ENCODE results near the gene TAC4.

The TAC4 gene

DNA sequence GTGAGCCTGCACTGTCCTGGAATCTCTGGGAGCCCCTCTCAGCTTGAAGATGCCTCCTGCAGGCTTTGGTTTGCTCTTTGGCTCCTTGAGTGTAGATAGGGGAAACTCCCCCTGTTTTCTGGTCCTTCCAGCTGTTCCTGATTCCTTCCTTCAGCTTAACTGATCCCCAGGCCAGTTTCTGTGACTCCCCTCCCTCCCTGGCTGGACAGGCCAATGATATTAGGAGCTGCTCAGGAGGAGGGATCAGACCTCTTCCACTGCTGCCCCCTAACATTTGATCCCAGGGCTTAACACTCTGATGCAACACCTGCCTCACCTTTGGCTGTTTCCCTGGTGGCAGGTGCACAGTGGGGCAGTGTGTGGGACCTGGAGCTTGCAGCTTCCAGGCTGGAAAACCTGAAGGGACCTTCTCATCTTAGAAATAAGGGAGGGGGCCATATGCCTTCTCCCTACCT is at the start of gene TAC4:
Gene TAC4 (minus strand): TSS at position 51 of the 455 bp plus-strand sequence. CDS start 52 bp downstream, outside the sequence.
- DNase-seq: no peak

- DNase-seq: no peak
Measured at GRCh38 chr17:49896860-49897259, 49.0 kb upstream of the TAC4 start.

- DNase-seq: no peak
Measured at GRCh38 chr17:49896222-49896621, 48.4 kb upstream of the TAC4 start.

DNA sequence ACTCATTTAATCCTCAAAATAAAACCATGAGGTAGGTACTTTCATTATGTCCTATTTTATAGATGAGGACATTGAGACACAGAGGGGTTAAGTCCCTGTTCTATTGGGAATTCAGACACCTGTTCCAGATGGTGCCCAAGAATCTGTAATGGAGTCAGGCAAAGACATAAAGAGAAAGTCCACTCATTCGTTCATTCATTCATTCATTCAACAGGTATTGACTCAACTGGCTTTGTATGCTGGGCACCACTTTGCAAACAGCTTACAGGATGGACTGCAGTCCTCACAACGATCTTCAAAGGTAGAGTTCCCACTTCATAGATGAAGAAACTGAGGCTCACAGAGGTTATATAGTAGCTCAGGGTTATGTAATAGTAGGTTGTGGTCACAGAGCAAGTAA is 47.9 kb upstream of the TAC4 start:
- no peak for DNase-seq

DNA sequence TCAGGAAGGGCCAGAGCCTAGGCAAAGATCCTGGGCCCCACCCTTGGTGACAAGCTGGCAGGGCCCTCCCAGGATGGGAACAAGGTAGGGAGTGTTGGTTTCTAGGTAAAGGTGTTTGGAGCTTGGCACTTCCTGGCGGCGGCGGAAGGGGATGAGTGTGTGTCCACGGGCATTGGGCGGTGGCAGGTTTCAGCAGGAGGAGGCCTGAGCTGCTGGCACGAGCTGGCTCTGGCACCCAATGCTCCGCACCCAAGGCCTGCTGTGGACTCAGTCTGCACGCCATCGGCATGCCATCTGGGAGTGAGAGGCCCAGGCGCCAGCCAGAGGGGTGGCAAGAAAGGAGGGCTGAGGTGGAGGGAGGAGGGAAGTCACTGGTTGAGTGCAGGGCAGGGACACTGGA is 46.9 kb upstream of the TAC4 start:
- no peak for DNase-seq

GRCh38 chr17:49891694-49892389 is 44.0 kb upstream of the TAC4 start:
- DNase-seq: no peak

GRCh38 chr17:49891271-49891670 is 43.4 kb upstream of the TAC4 start:
- DNase-seq: no peak

DNA sequence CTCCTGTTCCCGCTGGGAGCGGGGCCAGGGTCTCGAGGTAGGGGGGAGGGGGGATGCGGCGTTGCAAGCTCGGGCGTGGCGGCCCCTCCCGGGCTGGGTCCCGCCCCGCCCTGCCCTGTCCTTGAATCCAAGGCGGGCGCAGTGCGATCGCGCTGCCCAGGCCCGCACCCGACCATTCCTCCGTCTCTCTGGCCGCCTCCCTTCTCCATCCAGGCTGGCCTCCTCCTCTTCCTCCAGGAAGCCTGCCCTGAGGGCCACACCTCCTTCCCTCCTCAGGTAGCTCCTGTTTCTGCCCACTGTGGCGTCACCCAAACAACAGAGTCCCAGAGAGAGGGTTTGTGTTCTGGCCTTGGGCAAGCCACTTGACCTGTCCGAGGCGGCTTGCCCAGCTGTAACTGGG is 43.0 kb upstream of the TAC4 start:
- no peak for DNase-seq

- DNase-seq: no peak
Measured at GRCh38 chr17:49890077-49890821, 42.4 kb upstream of the TAC4 start.

DNA sequence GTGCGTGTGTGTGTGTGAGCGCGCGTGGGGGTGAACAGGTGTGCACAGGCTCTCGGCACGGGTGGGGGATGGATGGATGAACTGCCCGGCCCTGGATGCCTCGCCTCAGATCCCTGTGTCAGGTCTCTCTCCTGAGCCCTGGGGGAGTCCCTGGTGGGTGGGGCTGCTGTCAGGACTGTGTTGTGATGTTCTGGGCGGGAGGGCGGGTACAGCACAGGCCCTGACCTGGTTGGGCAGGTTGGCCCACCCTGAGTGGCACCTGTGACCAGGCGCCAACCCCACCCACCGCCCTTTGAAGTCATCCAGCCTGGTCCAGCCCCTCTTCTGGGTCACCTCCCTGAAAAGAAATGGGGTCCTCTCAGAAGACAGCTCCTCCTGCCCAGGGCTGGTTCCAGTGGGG is 41.6 kb upstream of the TAC4 start:
- DNase-seq: no peak

DNA sequence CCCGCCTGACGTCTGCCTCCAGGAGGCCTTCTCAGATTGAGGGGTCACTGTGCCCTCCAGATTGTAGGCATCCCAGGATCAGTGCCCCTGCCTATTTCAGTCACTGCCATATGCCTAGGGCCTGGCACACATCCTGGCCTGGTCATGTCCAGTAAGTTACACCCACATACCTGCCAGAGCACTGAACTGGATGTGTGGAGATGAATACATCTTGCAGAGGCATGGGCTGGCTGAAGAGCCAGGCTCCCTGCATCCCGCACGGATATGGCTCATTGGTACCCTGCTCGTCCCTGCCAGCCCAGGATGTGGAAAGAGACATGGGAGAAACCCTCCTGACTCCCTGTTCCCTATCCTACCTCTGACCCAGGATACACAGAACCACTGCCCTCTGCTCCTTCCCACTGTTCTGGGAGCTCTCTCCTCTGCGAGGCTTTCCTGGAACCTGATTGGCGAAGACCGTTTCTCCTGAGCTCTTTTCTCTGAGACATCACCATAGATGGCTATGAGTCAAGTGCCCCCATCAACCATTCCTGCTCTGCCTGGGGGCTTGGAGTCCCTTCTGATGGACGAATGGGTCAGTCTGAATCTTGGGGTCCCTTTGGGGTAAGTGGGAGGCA is 40.0 kb upstream of the TAC4 start:
- DNase-seq: no peak

DNA sequence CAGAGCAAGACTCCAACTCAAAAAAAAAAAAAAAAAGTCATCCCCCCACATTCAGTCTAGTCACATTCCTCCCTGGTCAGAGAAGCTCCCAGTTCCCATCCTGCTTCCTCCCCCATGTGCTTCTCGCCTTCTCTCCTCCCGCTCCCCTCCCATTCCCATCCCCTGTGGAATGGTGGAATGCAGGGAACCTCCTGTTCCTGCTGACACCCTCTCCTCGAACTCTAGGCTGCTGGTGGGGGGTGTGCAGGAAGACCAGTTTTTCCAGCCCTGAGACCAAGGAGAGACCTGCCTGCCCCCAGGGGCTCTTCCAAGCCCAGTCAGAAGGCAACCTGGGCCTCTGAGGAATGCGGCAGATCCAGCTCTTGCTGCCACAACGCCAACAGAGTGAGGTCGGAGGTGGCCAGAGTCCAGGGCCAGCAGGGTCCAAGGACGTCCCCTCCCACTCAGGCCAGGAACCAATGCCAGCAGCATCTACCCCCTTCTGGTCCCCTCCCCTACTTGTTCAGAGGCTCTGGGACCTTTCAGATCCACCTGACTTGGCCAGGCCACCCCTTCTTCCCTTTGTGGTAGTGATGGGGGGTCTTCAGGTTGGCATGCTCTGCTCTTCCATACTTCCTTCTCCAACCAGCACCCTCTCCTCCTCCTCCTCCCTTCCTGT is 39.3 kb upstream of the TAC4 start:
- no peak for DNase-seq

DNA sequence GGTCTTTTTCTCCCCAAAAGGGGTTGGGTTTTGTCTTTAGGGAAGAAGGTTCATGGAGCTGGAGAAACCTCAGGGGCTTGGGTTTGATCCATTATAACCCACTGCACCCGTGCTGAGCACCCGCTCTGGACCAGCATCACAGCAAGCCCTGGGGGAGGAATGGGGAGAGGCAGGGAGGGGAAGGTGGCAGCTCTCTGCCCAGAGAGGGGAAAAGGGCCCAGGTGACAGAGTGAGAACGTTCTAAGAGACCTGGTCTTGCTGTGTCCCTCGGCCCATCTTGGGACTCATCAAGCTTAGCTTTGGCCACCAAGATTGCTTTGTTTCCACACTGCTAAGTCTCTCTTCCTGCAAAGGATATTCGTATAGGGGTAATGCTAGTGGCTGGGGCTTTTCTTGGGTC is 38.2 kb upstream of the TAC4 start:
- no peak for DNase-seq

DNA sequence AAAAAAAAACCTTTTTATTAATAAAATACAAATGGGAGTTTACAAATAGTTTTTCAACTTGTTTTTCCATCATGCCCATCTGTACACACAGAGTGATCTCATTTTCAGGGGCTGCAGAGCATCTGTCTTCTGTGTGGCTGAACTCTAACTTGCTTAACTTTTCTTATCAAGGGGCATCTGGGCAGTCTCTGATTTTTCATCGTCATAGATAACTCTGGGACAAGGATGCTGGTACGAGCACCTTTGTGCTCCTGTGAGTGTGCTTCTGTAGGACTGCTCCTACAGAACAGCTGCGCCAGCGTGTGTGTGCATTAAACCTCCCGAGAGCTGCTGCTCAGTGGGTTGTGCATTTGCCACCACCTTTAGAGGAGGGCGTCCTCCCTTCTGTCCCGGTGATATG is 34.6 kb upstream of the TAC4 start:
- DNase-seq: no peak

- DNase-seq: no peak
Measured at GRCh38 chr17:49881054-49881402, 33.2 kb upstream of the TAC4 start.

DNA sequence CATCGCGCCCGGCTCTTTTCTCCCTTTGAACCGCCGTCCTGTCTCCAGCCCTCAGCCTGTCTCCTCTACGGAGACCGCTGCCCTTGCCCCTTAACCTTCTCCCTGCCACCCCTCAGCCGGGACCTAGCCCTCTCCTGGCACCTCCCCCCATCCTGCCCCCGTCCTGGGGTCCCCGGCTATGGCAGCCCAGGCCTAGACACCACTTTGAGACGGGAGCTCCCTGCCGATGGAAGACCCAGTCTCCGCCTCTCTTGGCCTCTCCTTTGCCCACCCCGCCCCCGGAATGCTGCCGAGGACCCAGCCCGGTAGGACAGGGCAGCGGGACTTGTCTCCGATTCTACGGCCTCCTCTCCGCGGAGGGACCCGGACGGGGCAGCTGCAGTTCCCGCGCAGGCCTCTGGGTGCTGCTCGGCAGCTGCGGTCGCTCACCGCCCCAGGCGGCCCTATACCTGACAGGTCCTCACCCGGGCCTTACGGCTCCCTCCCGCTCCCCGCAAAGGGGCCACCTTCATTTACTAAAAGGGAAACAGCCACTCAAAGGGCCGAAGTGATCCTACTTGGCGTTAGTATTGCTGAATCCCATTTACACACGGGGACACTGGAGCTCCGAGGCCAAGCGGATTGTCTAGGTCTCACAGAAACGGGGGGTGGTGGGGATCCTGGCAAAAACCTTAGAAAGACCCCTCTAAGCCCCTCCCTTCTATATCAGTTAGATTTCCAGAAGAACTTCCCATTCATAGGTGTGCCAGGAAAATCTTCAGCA is 32.6 kb upstream of the TAC4 start:
- no peak for DNase-seq

DNA sequence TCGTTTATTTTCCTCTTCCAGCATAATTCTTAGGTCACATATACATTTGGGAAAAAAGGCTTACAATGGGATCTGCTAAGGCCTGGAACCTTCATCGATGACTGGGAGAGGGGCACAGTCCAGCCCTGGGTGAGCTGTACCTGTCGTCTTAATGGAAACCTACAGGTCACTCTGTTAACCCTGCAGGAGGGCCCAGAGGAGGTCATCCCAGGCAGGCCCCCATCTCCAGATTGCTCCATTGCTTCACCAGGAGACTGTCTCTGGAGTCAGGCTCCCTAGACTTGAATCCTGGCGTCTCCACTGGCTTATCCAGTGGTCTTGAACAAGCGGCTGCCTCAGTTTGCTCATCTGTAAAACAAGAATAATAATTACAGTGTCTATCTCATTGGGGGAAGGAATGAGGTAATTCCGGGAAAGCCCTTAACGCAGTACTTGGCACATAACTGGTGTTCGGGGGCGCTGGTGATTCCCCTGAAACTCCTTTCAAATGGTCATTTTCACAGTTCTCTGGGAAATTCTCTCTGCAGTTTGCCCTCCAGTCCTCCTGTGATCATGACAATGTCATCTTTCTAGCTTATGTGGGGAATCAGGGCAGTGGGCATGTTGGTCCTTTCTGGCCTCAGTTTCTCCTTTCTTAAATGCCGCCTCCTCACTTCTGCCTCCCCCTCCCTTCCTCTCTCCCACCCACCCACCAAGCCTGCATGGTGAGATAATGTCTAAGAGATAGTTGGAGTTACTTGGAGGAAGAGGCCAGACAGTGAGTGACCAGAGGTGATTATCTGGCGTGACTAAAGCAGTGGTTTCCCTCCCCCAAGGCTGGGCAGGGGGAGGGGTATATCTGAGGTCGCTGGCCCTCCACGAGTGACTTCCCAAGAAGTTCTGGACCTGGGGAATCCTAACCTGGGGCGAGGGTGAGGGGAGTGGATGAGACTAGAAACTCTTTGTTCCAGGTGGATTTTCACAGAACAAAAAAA is 31.3 kb upstream of the TAC4 start:
- no peak for DNase-seq

GRCh38 chr17:49875685-49876084 is 27.8 kb upstream of the TAC4 start:
- DNase-seq: no peak

- no peak for DNase-seq
Measured at GRCh38 chr17:49874911-49875310, 27.0 kb upstream of the TAC4 start.

DNA sequence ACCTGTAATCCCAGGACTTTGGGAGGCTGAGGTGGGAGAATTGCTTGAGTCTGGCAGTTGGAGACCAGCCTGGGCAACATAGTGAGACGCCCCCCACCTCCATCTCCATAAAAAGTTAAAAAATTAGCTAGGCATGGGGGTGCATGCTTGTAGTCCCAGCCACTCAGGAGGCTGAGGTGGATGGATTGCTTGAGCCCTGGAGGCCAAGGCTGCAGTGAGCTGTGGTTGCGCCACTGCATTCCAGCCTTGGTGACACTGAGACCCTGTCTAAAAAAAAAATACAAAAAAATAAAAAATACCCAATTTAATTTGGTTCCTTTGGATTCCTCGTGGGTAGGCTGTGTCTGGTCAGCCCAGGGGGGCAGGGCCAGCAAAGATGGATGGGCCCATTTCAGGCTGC is 26.1 kb upstream of the TAC4 start:
- no peak for DNase-seq

DNA sequence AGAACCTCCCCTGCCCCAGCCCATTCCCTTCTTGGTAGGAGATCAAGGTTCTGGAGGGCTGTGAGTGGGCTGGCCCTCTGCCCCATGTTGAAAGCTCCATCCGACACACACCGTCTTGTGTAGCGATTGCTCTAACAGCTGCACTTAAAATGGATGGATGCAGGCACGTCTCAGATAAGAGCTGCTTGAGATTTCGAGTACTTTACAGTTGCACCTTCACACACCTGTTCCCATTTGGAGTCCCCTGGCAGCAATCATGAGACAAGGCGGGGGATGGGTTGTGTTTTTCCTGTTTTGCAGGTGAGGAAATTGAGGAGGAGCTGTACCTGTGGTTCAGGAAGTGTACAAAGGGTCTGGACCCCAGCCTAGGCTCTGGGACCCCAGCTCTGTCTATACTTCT is 25.6 kb upstream of the TAC4 start:
- DNase-seq: no peak
